DND-41 (cell line): ENCODE results near the gene FAM180A.

Experiments used
- ATAC-seq: fragments of 200-7000 bp; cut with Tn5 transposase; 3 replicates; pipeline ENCODE4 v1.9.1; 2021; ENCODE audit warnings: low read depth; ENCODE audit not compliant: insufficient read depth
- DNase-seq: peaks from one replicate; pipeline ENCODE4 v3.0.0-alpha.2; 2020
- H2AFZ ChIP-seq: 2 replicates; pipeline ENCODE4 v1.6.0; 2012; ENCODE audit warnings: low read depth, low read length
- H3K27ac ChIP-seq: 2 replicates; pipeline ENCODE4 v1.5.1; 2012; ENCODE audit warnings: low read length, inconsistent platforms
- H3K27me3 ChIP-seq: fragments of 200-600 bp; sonication (generic); 2 replicates; pipeline ENCODE4 v1.6.0; 2012; ENCODE audit warnings: low read length, mild to moderate bottlenecking, inconsistent platforms; ENCODE audit not compliant: insufficient read depth, poor library complexity
- H3K36me3 ChIP-seq: 2 replicates; pipeline ENCODE4 v1.5.1; 2012; ENCODE audit warnings: low read length, inconsistent platforms; ENCODE audit not compliant: insufficient read depth
- H3K4me1 ChIP-seq: 2 replicates; pipeline ENCODE4 v1.5.1; 2012; ENCODE audit warnings: mild to moderate bottlenecking, low read length; ENCODE audit not compliant: insufficient read depth
- H3K4me2 ChIP-seq: 2 replicates; pipeline ENCODE4 v1.6.0; 2012; ENCODE audit warnings: mild to moderate bottlenecking, moderate library complexity, low read length, inconsistent platforms; ENCODE audit not compliant: insufficient read depth
- H3K4me3 ChIP-seq, 2 experiments: fragments of 200-600 bp in 1 of 2; shearing (Covaris generic) in 1 of 2; 2 replicates each; pipeline ENCODE4 v1.5.1; 2012 to 2016; ENCODE audit warnings: inconsistent platforms in 2 of 2, low read length in 2 of 2, mild to moderate bottlenecking in 2 of 2, low read depth in 1 of 2, moderate library complexity in 1 of 2
- H3K79me2 ChIP-seq: 2 replicates; pipeline ENCODE4 v1.6.0; 2012; ENCODE audit warnings: low read length, inconsistent platforms; ENCODE audit not compliant: insufficient read depth
- H3K9ac ChIP-seq: 2 replicates; pipeline ENCODE4 v1.6.0; 2012; ENCODE audit warnings: low read depth, mild to moderate bottlenecking, inconsistent platforms, low read length, moderate library complexity
- H3K9me3 ChIP-seq: 2 replicates; pipeline ENCODE4 v1.5.1; 2012; ENCODE audit warnings: low read length, moderate library complexity, mild to moderate bottlenecking, inconsistent platforms; ENCODE audit not compliant: insufficient read depth, severe bottlenecking
- H4K20me1 ChIP-seq: 2 replicates; pipeline ENCODE4 v1.6.0; 2012; ENCODE audit warnings: low read length; ENCODE audit not compliant: insufficient read depth
- EZH2 ChIP-seq: IDR thresholded peaks from 3 replicates; pipeline ENCODE4 v1.6.1; 2012; ENCODE audit warnings: borderline replicate concordance, low read depth, mild to moderate bottlenecking, moderate library complexity, low read length, inconsistent platforms; ENCODE audit not compliant: severe bottlenecking
- TF ChIP-seq, protein P1 (sequence below): IDR thresholded peaks from 2 replicates; pipeline ENCODE4 v1.5.1; 2012; ENCODE audit warnings: borderline replicate concordance, low read length, moderate library complexity, mild to moderate bottlenecking; ENCODE audit not compliant: poor library complexity, severe bottlenecking; ENCODE audit errors: extremely low read depth

Gene FAM180A

DNA sequence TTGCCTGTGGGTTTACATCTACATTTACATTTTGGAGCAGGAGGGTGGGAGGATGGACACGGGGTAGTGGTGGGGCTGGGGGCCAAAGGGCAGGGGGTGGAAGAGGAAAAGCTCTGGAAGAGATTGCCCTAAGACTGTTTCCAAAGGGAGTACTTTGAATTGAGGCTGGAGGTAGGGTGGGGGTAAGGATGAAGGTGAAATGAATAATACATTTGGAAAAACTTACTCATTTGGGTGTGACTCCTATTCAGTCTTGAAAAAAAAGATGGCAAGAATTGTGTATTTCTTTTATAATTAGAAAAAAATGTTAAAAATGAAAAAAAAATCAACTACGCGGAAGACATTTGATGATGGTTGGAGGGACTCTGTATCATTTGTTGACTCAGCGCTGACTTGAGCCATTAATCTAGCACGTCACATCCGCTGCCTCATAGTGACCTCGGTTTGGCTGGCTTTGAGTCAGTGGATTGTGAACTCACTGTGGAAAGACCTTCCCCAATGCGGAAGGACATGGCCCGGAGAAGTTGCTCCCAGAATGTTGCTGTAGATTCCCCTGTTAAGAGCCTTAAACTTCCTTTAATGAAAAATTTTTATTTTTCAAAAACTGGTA, 2.8 kb downstream of the FAM180A start:
- Histone ChIP-seq H3K27ac (no peak overlapping the region), H3K36me3 (no peaks in the 10 kb centered on the region), H3K9ac (no peak overlapping the region), H3K4me1 (no peaks in the 10 kb centered on the region), H2AFZ (no peak overlapping the region), H3K4me3 (no peak overlapping the region), H4K20me1 (no peaks in the 10 kb centered on the region; the same call in 1 of the 2 replicates), H3K9me3 (no peaks in the 10 kb centered on the region), H3K4me2 (no peak overlapping the region), H3K79me2 (no peaks in the 10 kb centered on the region), H3K27me3 (peaks cover 5% of the 10 kb centered on the region)
- no peak for DNase-seq
- no peak for ATAC-seq
- no peak for TF ChIP-seq EZH2

DNA sequence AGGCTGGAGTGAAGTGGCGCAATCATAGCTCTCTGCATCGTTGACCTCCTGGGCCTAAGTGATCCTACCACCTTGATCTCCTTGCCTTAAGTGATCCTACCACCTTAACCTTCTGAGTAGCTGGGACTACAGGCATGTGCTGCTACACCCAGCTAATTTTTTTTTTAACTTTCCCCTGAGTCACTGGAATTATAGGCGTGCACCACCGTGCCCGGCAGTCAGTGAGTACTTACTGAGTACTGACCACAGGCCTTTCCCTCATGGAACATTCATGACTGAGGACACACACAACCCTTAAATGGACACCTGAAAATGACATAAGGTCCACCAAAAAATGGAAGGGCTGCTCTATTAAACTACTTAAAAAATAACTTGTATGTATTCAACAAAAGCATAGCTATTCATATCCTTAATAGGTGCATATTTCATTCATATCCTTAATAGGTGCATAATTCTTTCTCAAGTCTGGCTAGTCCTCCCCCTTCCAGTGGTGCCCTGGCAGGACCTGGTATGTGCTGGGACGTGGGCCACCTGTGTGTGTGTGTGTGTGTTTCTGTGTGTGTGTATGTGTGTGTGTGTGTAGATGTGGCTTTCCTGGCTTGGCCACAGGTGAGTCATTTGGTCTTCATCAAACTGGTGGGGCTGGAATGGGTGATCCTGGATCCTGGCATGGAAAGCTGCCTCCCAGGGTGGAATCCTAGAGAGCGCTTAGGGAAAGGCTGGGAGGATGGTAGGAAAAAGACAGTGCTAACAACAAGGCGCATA, 3.5 kb downstream of the FAM180A start:
- Histone ChIP-seq H3K79me2 (no peaks in the 10 kb centered on the region), H3K9ac (no peak overlapping the region), H3K4me2 (no peak overlapping the region), H3K4me1 (no peaks in the 10 kb centered on the region), H3K36me3 (no peaks in the 10 kb centered on the region), H2AFZ (no peak overlapping the region), H3K9me3 (no peaks in the 10 kb centered on the region), H4K20me1 (no peaks in the 10 kb centered on the region; the same call in 1 of the 2 replicates), H3K4me3 (no peak overlapping the region), H3K27ac (no peak overlapping the region), H3K27me3 (peaks cover 5% of the 10 kb centered on the region)
- TF ChIP-seq, protein P1, sequence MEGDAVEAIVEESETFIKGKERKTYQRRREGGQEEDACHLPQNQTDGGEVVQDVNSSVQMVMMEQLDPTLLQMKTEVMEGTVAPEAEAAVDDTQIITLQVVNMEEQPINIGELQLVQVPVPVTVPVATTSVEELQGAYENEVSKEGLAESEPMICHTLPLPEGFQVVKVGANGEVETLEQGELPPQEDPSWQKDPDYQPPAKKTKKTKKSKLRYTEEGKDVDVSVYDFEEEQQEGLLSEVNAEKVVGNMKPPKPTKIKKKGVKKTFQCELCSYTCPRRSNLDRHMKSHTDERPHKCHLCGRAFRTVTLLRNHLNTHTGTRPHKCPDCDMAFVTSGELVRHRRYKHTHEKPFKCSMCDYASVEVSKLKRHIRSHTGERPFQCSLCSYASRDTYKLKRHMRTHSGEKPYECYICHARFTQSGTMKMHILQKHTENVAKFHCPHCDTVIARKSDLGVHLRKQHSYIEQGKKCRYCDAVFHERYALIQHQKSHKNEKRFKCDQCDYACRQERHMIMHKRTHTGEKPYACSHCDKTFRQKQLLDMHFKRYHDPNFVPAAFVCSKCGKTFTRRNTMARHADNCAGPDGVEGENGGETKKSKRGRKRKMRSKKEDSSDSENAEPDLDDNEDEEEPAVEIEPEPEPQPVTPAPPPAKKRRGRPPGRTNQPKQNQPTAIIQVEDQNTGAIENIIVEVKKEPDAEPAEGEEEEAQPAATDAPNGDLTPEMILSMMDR = no peak
- TF ChIP-seq EZH2 = no peak
- ATAC-seq = no peak
- no peak for DNase-seq

DNA sequence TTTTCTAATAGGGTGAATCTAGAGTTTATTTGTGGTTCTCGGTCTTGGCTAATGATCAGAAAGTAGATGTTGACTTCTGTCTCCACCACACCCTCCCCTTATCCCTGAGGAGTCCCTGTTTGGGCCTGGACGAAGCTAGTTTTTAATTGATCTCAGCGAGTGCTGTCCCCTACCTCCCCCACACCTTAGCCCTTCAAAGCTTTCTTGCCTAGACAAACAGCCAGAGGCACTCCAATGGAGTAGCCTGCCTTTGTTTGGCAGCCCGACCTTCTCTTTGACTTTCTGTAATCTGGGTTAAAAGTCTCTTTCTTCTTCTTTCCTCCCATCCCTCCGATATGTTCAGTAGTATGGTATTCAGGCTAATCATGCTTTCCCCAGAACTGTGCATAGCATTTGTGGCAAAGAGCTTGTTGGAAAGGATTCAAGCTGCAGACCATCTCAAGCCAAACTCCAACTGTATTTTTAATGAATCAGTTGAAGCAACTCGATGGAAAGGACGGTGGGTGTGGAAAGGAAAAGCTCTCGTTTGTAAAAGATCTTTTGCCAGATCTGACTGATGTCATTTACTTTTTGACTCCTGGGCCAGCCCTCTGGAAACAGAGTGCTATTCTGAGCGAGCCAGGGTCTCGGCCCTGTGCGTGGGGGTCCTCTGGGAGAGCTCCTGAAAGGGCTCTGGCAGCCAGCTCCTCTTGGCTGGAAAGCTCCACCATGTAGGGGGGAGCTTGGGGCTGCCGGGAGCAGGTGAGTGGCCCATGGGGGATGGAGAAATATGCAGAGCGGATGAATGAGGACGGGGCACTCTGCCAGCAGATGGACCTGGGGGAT, 4.5 kb downstream of the FAM180A start:
- H2AFZ ChIP-seq = no peak overlapping the region
- DNase-seq (no peak), ATAC-seq (no peak)
- no peak overlapping the region for H3K27ac ChIP-seq
- H3K9me3 ChIP-seq = no peaks in the 10 kb centered on the region
- no peaks in the 10 kb centered on the region for H3K79me2 ChIP-seq
- no peak overlapping the region for H3K4me3 ChIP-seq
- H3K36me3 ChIP-seq = no peaks in the 10 kb centered on the region
- no peak for TF ChIP-seq EZH2
- TF ChIP-seq, protein P1 = no peak
- no peak overlapping the region for H3K9ac ChIP-seq
- no peaks in the 10 kb centered on the region; the same call in 1 of the 2 replicates for H4K20me1 ChIP-seq
- no peak overlapping the region for H3K4me2 ChIP-seq
- no peaks in the 10 kb centered on the region for H3K4me1 ChIP-seq
- H3K27me3 ChIP-seq = peaks cover 5% of the 10 kb centered on the region

GRCh38 chr7:135742371-135742770, 6.2 kb downstream of the FAM180A start:
- Histone ChIP-seq H3K4me2 (no peak overlapping the region), H3K27ac (no peak overlapping the region), H3K4me1 (no peaks in the 10 kb centered on the region), H3K79me2 (no peaks in the 10 kb centered on the region), H3K9ac (no peak overlapping the region), H4K20me1 (no peaks in the 10 kb centered on the region; the same call in 1 of the 2 replicates), H3K27me3 (peaks cover 5% of the 10 kb centered on the region), H3K36me3 (no peaks in the 10 kb centered on the region), H3K9me3 (no peaks in the 10 kb centered on the region), H2AFZ (no peak overlapping the region), H3K4me3 (no peak overlapping the region)
- DNase-seq (no peak), ATAC-seq (no peak)
- no peak for TF ChIP-seq EZH2
- TF ChIP-seq, protein P1 = no peak
